GM19455 (cell line): ENCODE results near the gene G6PD.
A peak's percentile ranks its signal among the peaks of the same experiment; 100 is the strongest.
"Not testable (repeated sequence)": the region's sequence is repeated elsewhere in the genome, so short reads cannot be mapped to it uniquely, and the experiment has no call there.

Experiments
- ATAC-seq: cut with Tn5 transposase; IDR thresholded peaks from one replicate; pipeline ENCODE4 v1.9.1; 2021; ENCODE audit not compliant: unreplicated experiment

Gene G6PD

GRCh38 chrX:154546354-154547244, at the start of gene G6PD:
TSS of gene G6PD (minus strand) at chrX:154546846. CDS start at chrX:154546155, 691 bp downstream.
- peak; percentile 49 for ATAC-seq

DNA sequence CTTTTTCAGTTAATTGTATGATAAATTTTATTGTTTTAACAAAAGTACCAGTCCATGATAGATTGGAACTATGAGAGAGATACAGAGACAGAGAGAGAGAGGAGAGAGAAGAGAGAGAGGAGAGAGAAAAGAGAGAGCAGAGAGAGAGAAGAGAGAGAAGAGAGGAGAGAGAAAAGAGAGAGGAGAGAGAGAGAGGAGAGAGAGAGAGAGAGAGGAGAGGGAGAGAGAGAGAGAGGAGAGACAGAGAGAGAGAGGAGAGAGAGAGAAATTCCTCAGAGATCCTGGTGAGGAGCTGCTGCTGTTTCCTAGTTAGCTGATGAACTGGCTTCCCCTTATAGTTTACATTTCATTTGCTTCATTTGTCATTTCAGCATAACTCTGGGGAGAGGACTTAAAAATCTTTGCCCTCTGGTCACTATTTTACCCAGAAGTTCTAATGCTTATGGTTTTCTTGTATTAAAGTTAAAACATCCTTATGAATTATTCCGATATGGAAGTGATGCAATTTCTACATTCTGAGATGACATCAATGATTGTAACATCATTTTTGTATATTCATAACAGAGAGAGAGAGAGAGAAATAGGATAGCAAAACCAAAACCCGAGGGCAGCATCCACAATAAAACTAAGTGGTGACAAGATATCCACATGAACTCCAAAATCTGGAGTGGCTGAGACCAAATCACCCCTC, 49.1 kb upstream of the G6PD start:
- ATAC-seq, result no peak

DNA sequence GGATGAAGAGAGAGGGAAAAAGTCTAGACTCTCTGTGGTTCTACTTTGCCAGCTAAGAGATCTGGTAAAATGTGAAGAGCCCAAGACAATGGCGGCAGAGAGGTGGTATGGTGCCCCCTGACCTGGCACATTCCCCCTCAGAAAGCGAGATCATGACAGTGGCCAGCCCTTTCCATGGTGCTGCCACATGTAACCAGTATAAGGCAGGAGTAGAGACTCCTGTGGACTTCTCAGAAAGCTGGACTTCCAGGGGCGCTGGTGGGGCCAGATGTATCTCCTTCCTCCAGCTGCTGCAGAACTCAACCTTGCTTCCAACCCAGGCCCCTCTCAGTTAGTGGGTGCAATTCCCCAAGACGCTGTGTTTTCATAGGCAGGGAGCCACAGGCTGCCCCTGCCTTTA, 47.8 kb upstream of the G6PD start:
- ATAC-seq, result no peak

DNA sequence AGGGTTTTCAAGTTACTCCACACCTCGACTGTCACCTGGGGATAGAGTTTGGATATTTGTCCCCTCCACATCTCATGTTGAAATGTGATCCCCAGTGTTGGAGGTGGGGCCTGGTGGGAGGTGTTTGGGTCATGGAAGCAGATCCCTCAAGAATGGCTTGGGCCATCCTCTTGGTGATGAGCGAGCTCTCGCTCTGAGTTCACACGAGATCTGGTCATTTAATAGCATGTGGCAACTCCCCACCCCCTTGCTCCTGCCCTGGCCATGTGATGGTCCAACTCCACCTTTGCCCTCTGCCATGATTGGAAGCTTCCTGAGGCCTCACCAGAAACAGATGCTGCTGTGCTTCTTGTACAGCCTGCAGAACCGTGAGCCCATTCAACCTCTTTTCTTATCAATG, 46.6 kb upstream of the G6PD start:
- ATAC-seq, result no peak

- ATAC-seq, result no peak
These were observed 45.9 kb upstream of the G6PD start for GRCh38 chrX:154592505-154592904.

- not testable (repeated sequence) for ATAC-seq
These were observed 43.8 kb upstream of the G6PD start for GRCh38 chrX:154590415-154590814.

DNA sequence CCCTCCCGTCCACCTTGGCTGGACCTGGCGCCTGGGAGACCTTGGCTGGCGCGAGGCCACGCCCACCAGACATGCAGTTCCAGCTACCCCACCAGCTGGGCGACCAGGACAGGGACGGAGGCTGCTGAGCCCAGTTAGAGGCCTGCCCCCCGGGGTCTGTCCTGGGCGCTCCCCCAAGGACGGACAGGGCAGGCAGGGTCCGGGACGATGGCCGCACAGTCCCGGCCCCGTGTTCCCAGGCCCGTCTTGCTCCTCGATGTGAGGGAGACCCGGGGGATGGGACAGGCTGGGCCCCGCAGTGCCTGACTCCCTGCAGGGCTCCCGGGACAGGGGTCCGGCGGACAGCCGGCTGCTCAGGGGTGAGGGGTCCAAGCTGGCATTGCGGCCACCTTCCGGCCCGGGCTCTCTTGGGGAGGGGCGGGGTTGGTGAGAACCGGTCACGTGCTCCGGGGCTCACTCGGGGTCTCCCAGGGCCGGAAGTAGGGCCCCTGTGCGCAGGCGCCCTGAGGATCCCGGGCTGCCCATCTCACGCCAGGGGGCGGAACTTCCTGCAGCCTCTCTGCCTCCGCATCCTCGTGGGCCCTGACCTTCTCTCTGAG, 38.0 kb upstream of the G6PD start, which contains the start of gene CTAG1A:
Gene CTAG1A (plus strand): TSS at position 549 of the 599 bp plus-strand sequence. CDS start 74 bp downstream, outside the sequence.
- not testable (repeated sequence) for ATAC-seq

- not testable (repeated sequence) for ATAC-seq
These were observed 36.3 kb upstream of the G6PD start for GRCh38 chrX:154582994-154583393.

GRCh38 chrX:154575076-154575475, 28.4 kb upstream of the G6PD start:
- not testable (repeated sequence) for ATAC-seq

DNA sequence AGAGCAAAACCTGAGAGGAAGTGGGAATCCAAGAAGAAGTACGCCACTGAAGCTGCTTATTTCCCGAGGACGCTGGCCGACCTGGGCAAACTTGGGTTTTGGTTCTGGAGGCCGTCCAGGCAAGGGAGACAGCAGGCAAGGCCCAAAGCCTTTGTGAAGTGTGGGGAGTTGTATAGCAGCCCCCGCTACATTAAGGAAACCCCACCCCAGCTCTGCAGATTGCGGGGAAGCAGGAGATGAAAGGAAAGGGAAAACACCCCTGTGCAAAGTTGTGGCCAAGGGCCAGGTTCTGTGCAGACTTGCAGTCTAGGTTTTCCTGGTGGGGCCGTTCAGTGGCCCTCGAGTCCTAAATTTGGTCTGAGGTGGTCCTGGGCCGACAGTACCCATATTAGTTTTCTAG, 26.4 kb upstream of the G6PD start:
- not testable (repeated sequence) for ATAC-seq

DNA sequence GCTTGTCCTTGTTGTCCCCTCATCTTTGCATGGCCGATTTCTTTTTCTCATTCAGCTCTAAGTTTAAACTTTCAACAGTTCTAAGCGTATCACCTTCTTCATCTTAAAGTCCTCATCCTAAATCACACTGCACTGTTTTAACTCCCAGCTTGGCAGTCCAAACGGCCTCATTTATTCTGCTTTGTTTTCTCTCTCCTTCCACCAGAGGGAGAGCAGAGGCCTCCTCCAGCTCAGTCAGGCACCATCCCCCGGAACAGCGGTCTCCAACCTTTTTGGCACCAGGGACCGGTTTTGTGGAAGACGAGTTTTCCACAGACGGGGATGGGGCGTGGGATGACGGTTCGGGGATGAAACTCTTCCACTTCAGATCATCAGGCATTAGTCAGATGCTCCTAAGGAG, 23.7 kb upstream of the G6PD start:
- not testable (repeated sequence) for ATAC-seq

- ATAC-seq, result not testable (repeated sequence)
These were observed 15.6 kb upstream of the G6PD start for GRCh38 chrX:154562295-154562694.

DNA sequence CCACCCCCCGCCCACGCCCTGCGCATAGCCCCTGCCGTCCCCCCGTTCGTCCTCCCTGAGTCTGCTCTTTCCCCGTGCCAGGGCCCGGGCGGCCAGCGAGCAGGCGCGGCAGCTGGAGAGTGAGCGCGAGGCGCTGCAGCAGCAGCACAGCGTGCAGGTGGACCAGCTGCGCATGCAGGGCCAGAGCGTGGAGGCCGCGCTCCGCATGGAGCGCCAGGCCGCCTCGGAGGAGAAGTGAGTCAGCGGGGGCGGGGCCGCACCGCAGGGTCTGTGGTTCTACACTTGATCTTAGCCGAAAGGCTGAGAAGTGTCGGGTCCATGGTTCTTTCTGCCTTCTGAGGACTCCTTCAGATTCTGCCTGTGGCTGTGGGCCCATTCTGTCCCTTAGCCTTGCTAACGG, 13.7 kb upstream of the G6PD start:
- not testable (repeated sequence) for ATAC-seq

DNA sequence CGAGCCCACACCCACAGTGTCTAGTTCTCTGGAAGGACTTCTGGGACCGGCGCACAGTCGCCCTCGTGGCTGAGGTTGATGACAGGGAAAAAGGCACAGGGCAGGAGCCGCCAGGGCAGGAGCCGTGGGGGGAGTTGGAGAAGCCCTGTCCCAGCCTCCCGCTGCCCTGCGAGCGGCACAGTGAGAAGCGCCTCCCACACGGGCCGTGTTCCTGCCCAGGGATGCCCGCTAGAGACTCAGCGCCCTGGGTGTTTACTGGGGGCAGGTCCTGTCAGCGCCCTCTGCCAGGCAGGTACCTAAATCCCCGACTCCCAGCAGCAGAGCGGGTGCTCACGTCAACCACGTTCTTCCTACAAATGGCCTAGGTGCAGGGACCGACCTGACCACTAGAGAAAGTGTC, 12.2 kb upstream of the G6PD start:
- not testable (repeated sequence) for ATAC-seq

GRCh38 chrX:154558060-154558690, 11.5 kb upstream of the G6PD start:
- ATAC-seq, result not testable (repeated sequence)

DNA sequence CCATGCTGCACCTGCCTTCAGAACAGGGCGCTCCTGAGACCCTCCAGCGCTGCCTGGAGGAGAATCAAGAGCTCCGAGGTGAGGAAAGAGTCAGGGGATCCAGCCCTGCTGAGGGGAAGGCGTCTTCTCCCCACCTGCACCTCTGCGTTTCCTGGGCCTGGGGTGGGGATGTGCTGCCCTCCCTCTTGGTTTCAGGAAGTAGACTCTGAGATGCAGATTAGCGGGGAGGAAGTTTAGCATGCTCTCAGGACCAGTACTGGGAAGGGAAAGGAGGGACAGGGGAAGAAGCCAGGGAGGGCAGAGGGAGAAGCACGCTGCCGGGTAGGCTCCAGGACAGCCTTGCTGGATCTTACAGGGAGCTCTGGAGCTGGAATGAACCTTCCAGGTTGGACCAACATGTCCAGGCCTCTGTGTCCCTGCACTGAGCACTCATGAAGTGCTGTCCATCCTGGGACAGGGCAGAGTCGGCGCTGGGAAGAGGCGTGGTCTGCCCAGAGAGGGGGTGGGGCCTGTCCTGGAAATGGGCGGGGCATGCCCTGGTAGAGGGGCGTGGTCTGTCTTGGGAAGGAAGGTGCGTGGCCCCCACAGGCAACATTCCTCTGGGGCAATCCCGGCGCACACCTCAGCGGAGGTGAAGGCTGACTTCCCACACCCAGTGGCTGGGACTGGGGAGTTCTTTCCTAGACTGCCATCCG, 5.6 kb upstream of the G6PD start:
- not testable (repeated sequence) for ATAC-seq

DNA sequence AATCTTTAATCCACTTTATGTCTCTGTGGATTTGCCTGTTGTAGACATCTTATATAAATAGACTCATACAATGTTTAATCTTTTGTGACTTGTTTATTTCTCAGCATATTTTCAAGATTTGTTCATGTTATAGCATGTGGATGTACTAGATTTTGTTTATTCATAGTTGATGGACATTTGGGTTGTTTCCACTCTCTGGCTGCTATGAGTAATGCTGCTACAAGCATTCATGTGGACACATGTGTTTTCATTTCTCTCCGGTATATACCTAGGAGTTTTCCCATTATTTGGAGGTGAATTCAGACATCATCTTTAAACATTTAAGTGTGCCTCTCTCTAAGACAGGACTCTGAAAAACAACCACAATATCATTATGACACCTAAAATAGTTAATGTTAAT, 3.1 kb upstream of the G6PD start:
- no peak for ATAC-seq

DNA sequence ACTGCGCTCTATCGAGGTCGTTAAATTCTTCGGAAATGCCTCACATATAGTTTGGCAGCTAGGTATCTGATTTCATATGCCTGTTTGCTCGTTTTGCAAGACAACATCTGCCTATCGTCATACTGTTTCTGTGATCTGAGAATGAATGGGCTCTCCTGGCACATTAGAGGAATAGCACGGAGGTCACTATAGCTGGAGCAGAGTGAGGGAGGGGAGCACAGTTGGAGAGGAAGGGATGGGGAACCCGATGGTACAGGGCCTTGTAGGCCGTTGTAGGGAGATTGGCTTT, 1.3 kb upstream of the G6PD start:
- no peak for ATAC-seq

DNA sequence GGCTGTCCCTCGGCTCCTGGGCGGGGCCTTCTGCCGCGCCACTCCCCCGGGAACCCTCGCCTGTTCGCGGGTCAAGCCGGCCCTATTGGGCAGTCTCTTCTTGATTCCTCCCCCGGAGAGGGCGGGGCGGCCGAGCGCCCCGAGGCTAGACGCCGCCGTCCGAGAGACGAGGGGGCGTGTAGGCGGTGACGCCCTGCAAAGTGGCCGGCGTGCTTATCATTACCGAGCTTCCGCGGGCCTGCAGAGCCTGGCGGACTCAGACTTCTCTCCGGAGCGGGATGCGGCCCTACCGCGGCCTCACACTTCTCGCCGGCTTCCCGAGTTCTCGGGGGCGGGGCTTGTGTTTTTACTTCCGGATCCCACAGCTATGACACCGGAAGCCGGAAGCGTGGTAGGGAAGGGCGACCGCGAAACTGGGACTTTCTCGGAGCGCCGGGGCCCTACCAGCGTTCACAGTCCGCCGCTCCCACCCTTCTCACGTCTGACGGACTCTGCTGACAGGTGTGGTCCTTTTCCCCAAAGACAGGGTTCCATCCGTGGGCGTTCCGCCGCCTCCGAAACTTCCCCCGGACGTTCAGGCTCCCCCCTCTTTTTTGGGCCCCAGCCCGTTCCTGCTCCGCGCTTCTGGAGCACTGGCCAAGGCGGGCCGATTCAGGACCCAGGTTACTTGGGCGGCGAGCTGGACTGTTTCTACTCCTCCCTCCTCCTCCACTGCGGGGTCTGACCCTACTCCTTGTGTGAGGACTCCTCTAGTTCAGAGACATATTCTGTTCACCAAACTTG, 790 bp upstream of the G6PD start, which contains the start of gene IKBKG:
Gene IKBKG (plus strand): TSS at position 376 of the 783 bp plus-strand sequence. CDS start 4,383 bp downstream, outside the sequence.
- ATAC-seq, result peak; percentile 85
